Gastroesophageal sphincter (tissue), 3 donors: Measurements from ENCODE around the gene MGLL.

Experiments used
- POLR2A ChIP-seq, 2 donors: fragments of 450-650 bp; IDR thresholded peaks; one replicate each; pipeline ENCODE4 v1.6.1; 2017; ENCODE audit warnings: antibody characterized with exemption in 2 of 2, mild to moderate bottlenecking in 2 of 2, moderate library complexity in 1 of 2
- TF ChIP-seq, protein P1 (sequence below), 4 experiments: fragments of 200-600 bp in 2 of 4; fragments of 450-650 bp in 2 of 4; sonication (generic) in 1 of 4; IDR thresholded peaks; one replicate each; pipeline ENCODE4 v1.5.1; 2017 to 2019; ENCODE audit warnings: antibody characterized with exemption in 4 of 4, mild to moderate bottlenecking in 2 of 4, moderate library complexity in 2 of 4

DNA sequence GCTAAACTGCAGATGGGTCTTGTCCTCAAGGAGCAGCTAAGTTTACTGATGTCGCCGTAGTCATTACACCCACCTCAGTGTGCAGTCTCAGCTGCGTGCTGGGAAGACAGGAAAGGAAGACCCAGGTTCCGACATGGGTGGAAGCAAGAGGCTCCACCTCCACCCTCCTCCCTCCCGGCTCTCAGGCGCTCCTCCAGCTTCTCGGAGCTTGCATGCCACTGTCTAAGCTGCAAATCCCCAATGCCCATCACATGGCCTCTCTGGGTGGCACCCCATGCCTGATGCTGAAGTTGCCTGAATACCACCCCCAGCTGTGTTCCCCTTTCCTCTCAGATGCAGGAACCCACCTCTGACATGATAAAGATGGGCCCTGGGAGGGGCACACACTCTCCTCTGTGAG, 58.5 kb downstream of the MGLL start:
- TF ChIP-seq POLR2A (IDR thresholded peaks at IDR 0.05), result no peak
- TF ChIP-seq, protein P1, sequence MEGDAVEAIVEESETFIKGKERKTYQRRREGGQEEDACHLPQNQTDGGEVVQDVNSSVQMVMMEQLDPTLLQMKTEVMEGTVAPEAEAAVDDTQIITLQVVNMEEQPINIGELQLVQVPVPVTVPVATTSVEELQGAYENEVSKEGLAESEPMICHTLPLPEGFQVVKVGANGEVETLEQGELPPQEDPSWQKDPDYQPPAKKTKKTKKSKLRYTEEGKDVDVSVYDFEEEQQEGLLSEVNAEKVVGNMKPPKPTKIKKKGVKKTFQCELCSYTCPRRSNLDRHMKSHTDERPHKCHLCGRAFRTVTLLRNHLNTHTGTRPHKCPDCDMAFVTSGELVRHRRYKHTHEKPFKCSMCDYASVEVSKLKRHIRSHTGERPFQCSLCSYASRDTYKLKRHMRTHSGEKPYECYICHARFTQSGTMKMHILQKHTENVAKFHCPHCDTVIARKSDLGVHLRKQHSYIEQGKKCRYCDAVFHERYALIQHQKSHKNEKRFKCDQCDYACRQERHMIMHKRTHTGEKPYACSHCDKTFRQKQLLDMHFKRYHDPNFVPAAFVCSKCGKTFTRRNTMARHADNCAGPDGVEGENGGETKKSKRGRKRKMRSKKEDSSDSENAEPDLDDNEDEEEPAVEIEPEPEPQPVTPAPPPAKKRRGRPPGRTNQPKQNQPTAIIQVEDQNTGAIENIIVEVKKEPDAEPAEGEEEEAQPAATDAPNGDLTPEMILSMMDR (IDR thresholded peaks at IDR 0.05), result no peak
